SJSA1 (cell line): ENCODE results near the gene SMAD6. TPM values are rescaled to one million over a fixed set of nuclear protein-coding genes. Genes with fewer than 3 reads are reported as not detected.
"Not testable (repeated sequence)": the region's sequence is repeated elsewhere in the genome, so short reads cannot be mapped to it uniquely, and the experiment has no call there.

Experiments used
- DNase-seq, 2 experiments: peaks; one replicate each; pipeline ENCODE4 v3.0.0-alpha.2; 2015 to 2020; ENCODE audit warnings: low spot score in 2 of 2, low read depth in 1 of 2
- H3K27ac ChIP-seq: fragments of 250-450 bp; sonication (Bioruptor Pico); 2 replicates; pipeline ENCODE4 v1.5.1; 2020; ENCODE audit warnings: mild to moderate bottlenecking, moderate library complexity
- H3K27me3 ChIP-seq: fragments of 250-450 bp; sonication (Bioruptor Pico); replicated peaks from 2 replicates; pipeline ENCODE4 v1.5.1; 2020; ENCODE audit warnings: mild to moderate bottlenecking, moderate library complexity
- H3K36me3 ChIP-seq: fragments of 250-450 bp; sonication (Bioruptor Pico); 2 replicates; pipeline ENCODE4 v1.5.1; 2020; ENCODE audit warnings: mild to moderate bottlenecking
- H3K4me1 ChIP-seq: fragments of 250-450 bp; sonication (Bioruptor Pico); replicated peaks from 2 replicates; pipeline ENCODE4 v1.6.1; 2021; ENCODE audit warnings: mild to moderate bottlenecking
- H3K4me3 ChIP-seq: fragments of 250-450 bp; sonication (Bioruptor Pico); 2 replicates; pipeline ENCODE4 v1.5.1; 2020; ENCODE audit warnings: mild to moderate bottlenecking
- H3K9me3 ChIP-seq: fragments of 250-450 bp; sonication (Bioruptor Pico); replicated peaks from 2 replicates; pipeline ENCODE4 v1.5.1; 2020; ENCODE audit warnings: mild to moderate bottlenecking
- total RNA-seq: library from RNA; depleted of rRNA; stranded (reverse); fragments of >200 nt; shearing (Covaris generic); gene quantifications from 2 replicates; pipeline ENCODE4 v1.2.3, GENCODE V29; 2014

The SMAD6 gene
- total RNA-seq, 1 experiment from 2014 or later, result 46.4 TPM

GRCh38 chr15:66682246-66682645 is 19.8 kb upstream of the SMAD6 start:
- Histone ChIP-seq H3K4me3 (no peak overlapping the region), H3K27ac (no peak overlapping the region), H3K36me3 (no peaks in the 10 kb centered on the region), H3K27me3 (no peaks in the 10 kb centered on the region), H3K4me1 (peaks cover 13% of the 10 kb centered on the region; the same call in 1 of the 2 replicates), H3K9me3 (no peaks in the 10 kb centered on the region; the same call in 1 of the 2 replicates)
- no peak for DNase-seq

- Histone ChIP-seq H3K27me3 (no peaks in the 10 kb centered on the region), H3K36me3 (no peaks in the 10 kb centered on the region), H3K9me3 (no peaks in the 10 kb centered on the region; the same call in 1 of the 2 replicates), H3K4me1 (peaks cover 13% of the 10 kb centered on the region; the same call in 1 of the 2 replicates), H3K27ac (no peak overlapping the region), H3K4me3 (no peak overlapping the region)
- no peak for DNase-seq
Observed at GRCh38 chr15:66682865-66683264, 19.2 kb upstream of the SMAD6 start.

DNA sequence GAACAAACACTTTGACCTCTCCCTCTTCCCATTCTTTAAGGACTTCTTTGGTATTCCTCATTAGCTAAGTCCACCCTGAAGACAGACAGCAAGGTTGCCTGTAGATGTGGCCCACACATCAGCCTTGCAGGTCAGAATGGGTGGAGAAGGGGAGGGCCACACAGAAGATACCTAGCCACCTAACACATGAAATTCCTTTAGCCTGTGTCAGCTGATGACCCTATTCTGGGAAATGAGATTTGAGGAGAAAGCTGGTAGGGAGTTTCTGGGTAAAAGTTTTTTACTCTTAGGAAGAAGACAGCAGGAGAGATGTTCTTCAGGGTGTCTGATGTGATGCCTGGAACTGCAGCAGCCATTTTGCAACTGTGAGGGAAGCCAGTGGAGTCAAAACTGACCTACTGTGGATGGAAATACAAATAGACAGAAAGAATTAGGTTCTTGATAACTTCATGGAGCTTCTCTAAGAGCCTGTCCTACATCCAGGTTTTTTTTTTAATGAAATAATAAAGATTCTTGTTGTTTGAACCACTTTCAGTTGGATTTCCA is 17.8 kb upstream of the SMAD6 start:
- Histone ChIP-seq H3K27me3 (no peaks in the 10 kb centered on the region), H3K4me1 (peaks cover 13% of the 10 kb centered on the region; the same call in 1 of the 2 replicates), H3K4me3 (no peak overlapping the region), H3K36me3 (no peaks in the 10 kb centered on the region), H3K27ac (no peak overlapping the region), H3K9me3 (no peaks in the 10 kb centered on the region; the same call in 1 of the 2 replicates)
- DNase-seq, result no peak

- Histone ChIP-seq H3K9me3 (no peaks in the 10 kb centered on the region; the same call in 1 of the 2 replicates), H3K27ac (no peak overlapping the region), H3K4me3 (no peak overlapping the region), H3K27me3 (no peaks in the 10 kb centered on the region), H3K4me1 (0 out of 2 replicates have a peak, but pooled peaks cover 7% of the 10 kb centered on the region), H3K36me3 (no peaks in the 10 kb centered on the region)
- DNase-seq, result no peak
Observed at GRCh38 chr15:66685638-66686150, 16.3 kb upstream of the SMAD6 start.

GRCh38 chr15:66690912-66691311 is 11.1 kb upstream of the SMAD6 start:
- not testable (repeated sequence) for H3K27me3 ChIP-seq, H3K27ac ChIP-seq, H3K36me3 ChIP-seq, H3K4me1 ChIP-seq, H3K4me3 ChIP-seq, H3K9me3 ChIP-seq, DNase-seq

GRCh38 chr15:66691727-66692126 is 10.3 kb upstream of the SMAD6 start:
- DNase-seq, result no peak
- H3K36me3 ChIP-seq, result no peaks in the 10 kb centered on the region
- H3K4me3 ChIP-seq, result no peak overlapping the region
- H3K27ac ChIP-seq, result no peak overlapping the region
- H3K9me3 ChIP-seq, result no peaks in the 10 kb centered on the region
- H3K27me3 ChIP-seq, result no peaks in the 10 kb centered on the region
- no peaks in the 10 kb centered on the region for H3K4me1 ChIP-seq

GRCh38 chr15:66692391-66692790 is 9.6 kb upstream of the SMAD6 start:
- no peaks in the 10 kb centered on the region for H3K9me3 ChIP-seq
- H3K27ac ChIP-seq, result no peak overlapping the region
- no peaks in the 10 kb centered on the region for H3K27me3 ChIP-seq
- DNase-seq, result no peak
- H3K36me3 ChIP-seq, result no peaks in the 10 kb centered on the region
- H3K4me1 ChIP-seq, result no peaks in the 10 kb centered on the region
- no peak overlapping the region for H3K4me3 ChIP-seq

DNA sequence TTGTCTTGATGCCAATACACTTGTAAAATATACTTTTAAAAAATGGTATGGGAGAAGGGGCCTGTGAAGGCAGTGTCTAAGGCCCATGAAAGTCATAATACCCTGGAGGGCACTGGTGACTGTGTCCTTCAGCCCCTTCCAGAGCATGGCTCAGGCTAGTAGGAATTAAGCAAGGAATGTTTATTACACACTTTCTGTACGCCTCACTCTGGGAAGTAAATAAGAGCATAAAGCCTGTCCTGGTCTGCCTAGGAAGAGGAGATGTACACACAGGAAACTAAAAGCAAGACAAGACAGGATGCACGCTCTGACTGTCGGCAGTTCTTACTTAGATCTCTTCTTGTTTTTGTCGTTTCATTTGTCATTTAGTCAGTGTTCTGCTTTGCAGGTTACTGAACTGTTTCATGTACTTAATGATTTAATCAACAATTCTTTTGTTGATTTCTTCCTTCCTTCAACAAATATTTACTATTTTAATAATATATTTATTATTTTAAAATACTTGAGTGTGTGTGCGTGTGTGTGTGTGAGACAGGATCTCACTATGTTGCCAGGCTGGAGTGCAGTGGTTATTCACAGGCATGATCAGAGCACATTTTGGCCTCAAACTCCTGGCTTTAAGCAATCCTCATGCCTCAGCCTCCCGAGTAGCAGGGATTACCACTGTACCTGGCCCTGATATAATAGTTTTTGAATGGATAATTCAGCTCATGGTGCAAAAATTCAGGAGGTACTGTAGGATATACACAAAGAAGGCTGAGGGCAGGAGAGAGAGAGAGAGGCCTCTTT is 9.0 kb upstream of the SMAD6 start:
- no peak for DNase-seq
- no peaks in the 10 kb centered on the region for H3K27me3 ChIP-seq
- H3K4me3 ChIP-seq, result no peak overlapping the region
- no peaks in the 10 kb centered on the region for H3K9me3 ChIP-seq
- H3K4me1 ChIP-seq, result peaks cover under 1% of the 10 kb centered on the region
- no peak overlapping the region for H3K27ac ChIP-seq
- H3K36me3 ChIP-seq, result no peaks in the 10 kb centered on the region

DNA sequence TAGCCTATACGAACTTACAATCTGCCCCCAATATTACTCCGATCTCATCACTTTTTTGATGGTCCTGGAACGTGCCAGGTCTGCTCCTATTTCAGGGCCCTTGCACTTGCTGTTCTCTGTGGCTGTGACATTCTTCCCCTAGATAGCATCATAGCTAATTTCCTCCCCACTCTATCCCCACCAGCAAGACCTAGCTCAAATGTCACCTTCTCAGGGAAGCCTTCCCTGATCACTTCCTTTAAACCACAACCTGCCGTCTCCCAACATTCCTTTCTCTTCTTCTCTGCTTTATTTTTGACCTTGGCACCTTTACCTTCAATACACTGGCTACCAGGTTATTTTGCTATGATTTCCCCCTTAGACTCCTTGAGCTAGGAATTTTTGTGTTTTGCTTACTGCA is 5.3 kb upstream of the SMAD6 start:
- Histone ChIP-seq H3K4me1 (peaks cover 18% of the 10 kb centered on the region), H3K27ac (no peak overlapping the region), H3K36me3 (no peaks in the 10 kb centered on the region), H3K4me3 (no peak overlapping the region), H3K27me3 (no peaks in the 10 kb centered on the region), H3K9me3 (no peaks in the 10 kb centered on the region)
- DNase-seq, result no peak

- Histone ChIP-seq H3K27ac (no peak overlapping the region), H3K4me3 (no peak overlapping the region), H3K36me3 (peaks cover 7% of the 10 kb centered on the region), H3K27me3 (no peaks in the 10 kb centered on the region), H3K9me3 (no peaks in the 10 kb centered on the region), H3K4me1 (peaks cover 18% of the 10 kb centered on the region)
- DNase-seq, result peak; percentile 59 to 86
Observed at GRCh38 chr15:66698318-66698961, 3.6 kb upstream of the SMAD6 start.

DNA sequence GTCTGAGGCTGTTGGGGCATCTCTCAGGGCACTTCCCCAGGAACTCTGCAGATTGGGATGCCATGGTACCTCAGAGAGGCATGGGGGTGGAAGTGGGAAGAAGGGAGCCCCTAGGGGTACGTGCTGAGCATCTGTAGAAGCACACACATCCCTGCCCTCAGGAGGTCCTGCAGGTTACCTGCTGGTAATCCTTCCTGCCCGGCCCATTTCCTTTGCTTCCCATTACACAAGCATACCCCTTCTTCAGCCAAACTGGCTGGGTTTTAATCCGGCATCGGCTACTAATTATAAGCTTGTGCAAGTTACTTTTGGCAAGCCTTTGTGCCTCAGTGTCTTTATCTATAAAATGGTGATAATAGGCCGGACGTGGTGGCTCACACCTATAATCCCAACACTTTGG is 3.1 kb upstream of the SMAD6 start:
- Histone ChIP-seq H3K4me1 (peaks cover 22% of the 10 kb centered on the region), H3K4me3 (no peak overlapping the region), H3K9me3 (no peaks in the 10 kb centered on the region), H3K27ac (no peak overlapping the region), H3K36me3 (peaks cover 12% of the 10 kb centered on the region), H3K27me3 (no peaks in the 10 kb centered on the region)
- no peak for DNase-seq

DNA sequence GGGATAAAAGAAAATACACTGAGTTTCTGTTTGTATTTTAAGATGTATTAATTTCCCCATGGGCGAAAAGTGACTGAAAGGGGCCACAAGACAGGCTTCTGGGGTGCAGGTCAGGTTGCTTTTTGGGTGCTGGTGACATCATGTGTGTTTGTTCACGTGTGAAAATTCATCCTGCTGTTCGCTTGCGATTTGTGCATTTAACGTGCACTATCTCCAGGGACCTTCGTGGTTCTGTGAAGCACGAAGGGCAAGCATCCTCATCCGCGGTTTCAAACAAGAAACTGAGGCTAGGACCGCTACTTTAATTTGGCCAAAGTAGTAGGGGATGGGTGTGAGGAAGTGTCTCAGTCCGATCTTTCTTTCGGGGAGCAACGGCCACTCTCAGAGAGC is 1.6 kb upstream of the SMAD6 start:
- H3K27ac ChIP-seq, result peak overlapping the region; percentile 41
- no peaks in the 10 kb centered on the region for H3K27me3 ChIP-seq
- no peak for DNase-seq
- no peaks in the 10 kb centered on the region for H3K9me3 ChIP-seq
- peaks cover 36% of the 10 kb centered on the region for H3K4me1 ChIP-seq
- peak overlapping the region; percentile 81 for H3K4me3 ChIP-seq
- H3K36me3 ChIP-seq, result peaks cover 24% of the 10 kb centered on the region

- peaks cover 41% of the 10 kb centered on the region for H3K4me1 ChIP-seq
- DNase-seq, result peak; percentile 97
- peak overlapping the region; percentile 81 for H3K4me3 ChIP-seq
- H3K27ac ChIP-seq, result peak overlapping the region; percentile 50
- no peaks in the 10 kb centered on the region for H3K9me3 ChIP-seq
- peaks cover 29% of the 10 kb centered on the region for H3K36me3 ChIP-seq
- H3K27me3 ChIP-seq, result no peaks in the 10 kb centered on the region
Observed at GRCh38 chr15:66700802-66701421, 1.1 kb upstream of the SMAD6 start.
